Suprapubic skin (tissue), 4 donors: ENCODE measurements around the gene MRPL2. TPM values are rescaled to one million over a fixed set of nuclear protein-coding genes. Genes with fewer than 3 reads are reported as not detected.
"Not testable (repeated sequence)": the region's sequence is repeated elsewhere in the genome, so short reads cannot be mapped to it uniquely, and the experiment has no call there.

Experiments
- DNase-seq, 2 donors: peaks; one replicate each; pipeline ENCODE4 v3.0.0-alpha.2; 2019; ENCODE audit warnings: low spot score in 2 of 2
- H3K27ac ChIP-seq: fragments of 200-600 bp; sonication (generic); one replicate; pipeline ENCODE4 v1.5.1; 2019
- H3K27me3 ChIP-seq: fragments of 200-600 bp; sonication (generic); one replicate; pipeline ENCODE4 v1.5.1; 2019
- H3K36me3 ChIP-seq: fragments of 200-600 bp; sonication (generic); one replicate; pipeline ENCODE4 v1.5.1; 2019
- H3K4me1 ChIP-seq: fragments of 200-600 bp; sonication (generic); one replicate; pipeline ENCODE4 v1.5.1; 2019
- H3K4me3 ChIP-seq: fragments of 200-600 bp; sonication (generic); one replicate; pipeline ENCODE4 v1.5.1; 2019; ENCODE audit warnings: mild to moderate bottlenecking
- H3K9me3 ChIP-seq: fragments of 200-600 bp; sonication (generic); one replicate; pipeline ENCODE4 v1.5.1; 2019
- CTCF ChIP-seq, 2 donors: fragments of 200-600 bp in 1 of 2; fragments of 450-650 bp in 1 of 2; sonication (generic) in 1 of 2; IDR thresholded peaks; one replicate each; pipeline ENCODE4 v1.5.1; 2016 to 2019; ENCODE audit warnings: antibody characterized with exemption in 2 of 2, mild to moderate bottlenecking in 1 of 2, moderate library complexity in 1 of 2
- EP300 ChIP-seq: sonication (generic); formaldehyde crosslinking; IDR thresholded peaks from one replicate; pipeline ENCODE4 v1.6.1; 2017; ENCODE audit warnings: antibody characterized with exemption
- POLR2A ChIP-seq, 2 donors: fragments of 450-650 bp; IDR thresholded peaks; one replicate each; pipeline ENCODE4 v1.6.1; 2017; ENCODE audit warnings: antibody characterized with exemption in 2 of 2, mild to moderate bottlenecking in 2 of 2, moderate library complexity in 2 of 2
- POLR2AphosphoS5 ChIP-seq, 3 donors: sonication (generic); formaldehyde crosslinking; IDR thresholded peaks; one replicate each; pipeline ENCODE4 v1.6.1; 2017; ENCODE audit warnings: antibody characterized with exemption in 3 of 3
- WGBS: methylation state at CpG from one replicate; pipeline ENCODE4 v1.1.5; 2018; 5-methylcytosine and 5-hydroxymethylcytosine counted together
- total RNA-seq, 4 donors: library from RNA; depleted of rRNA; stranded (reverse); fragments of >200 nt; gene quantifications; one replicate each; pipeline ENCODE4 v1.1.0, GENCODE V29; 2016

MRPL2 gene
- total RNA-seq, 4 donors from 2014 or later: 21.2 to 38.1 (median 25.9) TPM

- Histone ChIP-seq H3K4me1 (peaks cover 65% of the 10 kb centered on the region), H3K4me3 (no peak overlapping the region)
- no peak for DNase-seq
Measured at GRCh38 chr6:43089874-43090558, 30.8 kb upstream of the MRPL2 start.

DNA sequence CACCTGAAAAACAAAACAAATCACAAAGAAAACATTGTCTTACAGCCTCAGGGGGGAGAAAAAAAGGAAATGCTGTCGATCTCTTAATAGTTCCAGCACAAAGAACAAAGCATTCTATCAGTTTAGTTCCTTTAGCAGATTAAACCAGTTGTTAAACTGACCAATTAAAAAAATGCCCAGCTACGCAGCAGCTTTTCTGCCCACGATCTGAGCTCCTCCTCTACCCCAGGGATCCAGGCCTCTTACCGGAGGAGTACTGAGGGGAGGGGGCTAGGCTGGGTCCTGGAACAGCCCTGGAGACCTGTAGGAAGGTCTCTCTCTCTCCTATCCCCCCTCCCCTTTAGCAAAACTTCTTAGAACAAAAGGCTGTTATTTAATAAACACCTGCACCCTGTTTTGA lies 30.2 kb upstream of the MRPL2 start:
- no peaks in the 10 kb centered on the region for H3K27me3 ChIP-seq
- peaks cover 62% of the 10 kb centered on the region for H3K4me1 ChIP-seq
- WGBS: 40% methylated on average over 4 of the region's 4 CpGs
- DNase-seq: no peak
- no peaks in the 10 kb centered on the region for H3K9me3 ChIP-seq
- TF ChIP-seq POLR2AphosphoS5 (IDR thresholded peaks at IDR 0.05): no peak
- no peak for TF ChIP-seq EP300
- TF ChIP-seq POLR2A (IDR thresholded peaks at IDR 0.05): no peak
- no peak for TF ChIP-seq CTCF (IDR thresholded peaks at IDR 0.05)
- H3K4me3 ChIP-seq: no peak overlapping the region
- no peaks in the 10 kb centered on the region for H3K36me3 ChIP-seq
- peak overlapping the region; percentile 80 for H3K27ac ChIP-seq

More at GRCh38 chr6:43089874-43090558, 30.8 kb upstream of the MRPL2 start:
- Histone ChIP-seq H3K27ac (peak overlapping the region; percentile 80), H3K9me3 (no peaks in the 10 kb centered on the region), H3K36me3 (no peaks in the 10 kb centered on the region), H3K27me3 (no peaks in the 10 kb centered on the region)
- TF ChIP-seq EP300 (no peak), POLR2A (IDR thresholded peaks at IDR 0.05) (no peak), CTCF (IDR thresholded peaks at IDR 0.05) (no peak)
- WGBS: 54% methylated on average over 7 of the region's 8 CpGs

DNA sequence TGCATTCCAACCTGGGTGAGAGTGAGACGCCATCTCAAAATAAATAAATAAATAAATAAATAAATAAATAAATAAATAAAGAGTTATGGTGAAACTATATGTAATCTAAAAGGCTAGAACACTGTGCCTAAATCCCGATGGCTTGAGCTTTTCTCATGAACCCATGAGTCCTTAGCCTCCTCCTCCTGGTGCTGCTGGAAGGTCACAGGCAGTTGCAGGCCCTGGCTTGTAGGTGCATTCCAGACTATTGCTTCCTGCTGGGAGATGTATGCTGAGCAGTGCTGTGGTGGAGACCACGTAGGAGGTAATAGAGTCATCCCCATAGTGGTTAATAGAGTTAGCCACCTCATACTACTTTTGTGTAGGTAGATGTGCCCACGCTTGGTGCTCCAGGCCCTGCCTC lies 29.4 kb upstream of the MRPL2 start:
- TF ChIP-seq EP300: no peak
- no peak for TF ChIP-seq POLR2A (IDR thresholded peaks at IDR 0.05)
- no peak for TF ChIP-seq CTCF (IDR thresholded peaks at IDR 0.05)
- TF ChIP-seq POLR2AphosphoS5 (IDR thresholded peaks at IDR 0.05): no peak
- Histone ChIP-seq H3K27me3 (no peaks in the 10 kb centered on the region), H3K4me1 (peaks cover 53% of the 10 kb centered on the region), H3K36me3 (no peaks in the 10 kb centered on the region), H3K4me3 (no peak overlapping the region), H3K9me3 (no peaks in the 10 kb centered on the region), H3K27ac (peak overlapping the region; percentile 80)
- DNase-seq: no peak
- WGBS: 61% methylated on average over 4 of the region's 4 CpGs

GRCh38 chr6:43086022-43086658 lies 26.9 kb upstream of the MRPL2 start:
- Histone ChIP-seq H3K4me1 (peaks cover 42% of the 10 kb centered on the region), H3K27ac (no peak overlapping the region), H3K27me3 (no peaks in the 10 kb centered on the region), H3K36me3 (no peaks in the 10 kb centered on the region), H3K9me3 (no peaks in the 10 kb centered on the region), H3K4me3 (no peak overlapping the region)
- 63% methylated on average over 8 of the region's 8 CpGs for WGBS
- TF ChIP-seq CTCF (IDR thresholded peaks at IDR 0.05) (no peak), EP300 (no peak), POLR2A (IDR thresholded peaks at IDR 0.05) (no peak), POLR2AphosphoS5 (IDR thresholded peaks at IDR 0.05) (no peak)
- DNase-seq: no peak

- Histone ChIP-seq H3K4me1 (peaks cover 12% of the 10 kb centered on the region), H3K27me3 (no peaks in the 10 kb centered on the region), H3K4me3 (no peak overlapping the region), H3K36me3 (no peaks in the 10 kb centered on the region), H3K27ac (no peak overlapping the region), H3K9me3 (no peaks in the 10 kb centered on the region)
- DNase-seq: no peak
- 48% methylated on average over 12 of the region's 13 CpGs for WGBS
- TF ChIP-seq EP300 (no peak), POLR2A (IDR thresholded peaks at IDR 0.05) (no peak), CTCF (IDR thresholded peaks at IDR 0.05) (no peak), POLR2AphosphoS5 (IDR thresholded peaks at IDR 0.05) (no peak)
Measured at GRCh38 chr6:43082806-43083655, 23.8 kb upstream of the MRPL2 start.

DNA sequence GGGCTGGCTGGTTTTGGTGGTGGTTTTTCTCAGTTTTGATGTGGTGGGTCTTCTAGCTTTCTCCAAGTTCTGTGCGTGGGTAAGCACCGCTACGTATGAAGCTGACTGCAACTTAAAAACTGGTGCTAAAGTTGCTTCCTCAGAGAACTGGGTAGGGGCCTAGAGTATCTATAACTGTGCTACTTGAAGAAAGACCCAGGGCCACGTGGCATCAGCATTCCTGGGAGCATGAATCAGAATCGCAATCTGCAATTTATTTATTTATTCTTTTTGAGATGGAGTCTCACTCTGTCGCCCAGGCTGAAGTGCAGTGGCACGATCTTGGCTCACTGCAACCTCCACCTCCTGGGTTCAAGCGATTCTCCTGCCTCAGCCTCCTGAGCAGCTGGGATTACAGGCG lies 22.7 kb upstream of the MRPL2 start:
- H3K4me1 ChIP-seq: peaks cover 12% of the 10 kb centered on the region
- DNase-seq, H3K4me3 ChIP-seq, H3K9me3 ChIP-seq, H3K27me3 ChIP-seq, H3K27ac ChIP-seq, H3K36me3 ChIP-seq: not testable (repeated sequence)
- WGBS: 87% methylated on average over 9 of the region's 9 CpGs
